HG03571 (cell line): ENCODE data around the gene EFNB1.

Experiments
- ATAC-seq: cut with Tn5 transposase; IDR thresholded peaks from one replicate; pipeline ENCODE4 v1.9.1; 2021; ENCODE audit not compliant: unreplicated experiment

EFNB1 gene

DNA sequence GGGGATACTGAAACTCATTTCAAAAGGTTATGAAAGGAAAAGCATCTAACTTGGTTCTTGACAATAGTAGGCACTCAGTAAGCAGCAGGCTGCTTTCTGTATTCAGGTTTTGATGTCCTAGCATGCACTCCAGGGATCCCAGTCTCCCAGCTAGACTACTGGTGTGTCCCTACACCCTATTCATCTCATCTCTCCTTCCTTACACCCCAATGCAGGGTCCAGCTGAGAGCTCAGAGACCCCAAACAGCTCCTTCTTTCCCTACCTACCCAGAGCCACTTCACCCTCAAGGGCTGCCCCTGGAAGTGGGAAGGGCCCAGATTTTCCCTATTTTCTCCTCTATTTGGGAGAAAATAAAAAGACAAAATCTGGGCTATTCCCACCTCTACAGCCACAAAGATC is 1.6 kb upstream of the EFNB1 start:
- no peak for ATAC-seq

DNA sequence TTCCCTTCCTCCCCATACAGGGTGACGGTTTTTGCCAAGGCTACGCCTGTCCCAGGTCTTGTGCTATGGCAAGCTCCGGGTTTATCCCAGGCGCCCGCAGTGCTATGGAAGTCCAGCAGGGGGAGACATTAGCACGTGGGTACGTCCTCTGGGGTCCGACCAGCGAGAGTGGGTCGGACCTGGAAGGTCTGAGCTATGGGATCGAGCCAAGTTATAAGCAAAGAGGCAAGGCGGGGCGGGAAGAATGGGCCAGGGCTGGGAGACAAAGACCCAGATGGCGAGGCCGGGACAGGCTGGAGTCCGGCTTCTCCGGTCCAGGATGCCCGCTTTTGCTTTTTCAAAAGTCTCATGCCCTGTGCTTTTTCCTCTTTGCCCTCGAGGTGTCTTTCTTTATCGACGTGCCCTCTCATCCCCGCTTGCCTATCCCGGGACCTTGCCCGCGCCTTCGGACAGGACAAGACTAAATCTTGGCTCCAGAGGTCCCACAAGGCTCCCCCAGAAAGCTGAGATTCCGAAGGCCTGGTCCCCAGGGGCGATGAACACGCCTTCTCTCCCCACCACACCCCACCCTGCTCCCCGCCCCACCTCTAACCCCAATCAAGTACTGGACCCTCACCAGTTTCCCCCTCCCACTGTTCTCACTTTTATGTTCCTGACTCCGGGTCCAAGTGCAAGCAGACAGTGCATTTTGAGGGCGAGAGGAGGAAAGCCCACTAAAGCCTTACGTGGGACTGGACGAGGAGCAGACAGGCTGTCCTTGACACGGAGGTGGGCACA is 785 bp upstream of the EFNB1 start:
- no peak for ATAC-seq

DNA sequence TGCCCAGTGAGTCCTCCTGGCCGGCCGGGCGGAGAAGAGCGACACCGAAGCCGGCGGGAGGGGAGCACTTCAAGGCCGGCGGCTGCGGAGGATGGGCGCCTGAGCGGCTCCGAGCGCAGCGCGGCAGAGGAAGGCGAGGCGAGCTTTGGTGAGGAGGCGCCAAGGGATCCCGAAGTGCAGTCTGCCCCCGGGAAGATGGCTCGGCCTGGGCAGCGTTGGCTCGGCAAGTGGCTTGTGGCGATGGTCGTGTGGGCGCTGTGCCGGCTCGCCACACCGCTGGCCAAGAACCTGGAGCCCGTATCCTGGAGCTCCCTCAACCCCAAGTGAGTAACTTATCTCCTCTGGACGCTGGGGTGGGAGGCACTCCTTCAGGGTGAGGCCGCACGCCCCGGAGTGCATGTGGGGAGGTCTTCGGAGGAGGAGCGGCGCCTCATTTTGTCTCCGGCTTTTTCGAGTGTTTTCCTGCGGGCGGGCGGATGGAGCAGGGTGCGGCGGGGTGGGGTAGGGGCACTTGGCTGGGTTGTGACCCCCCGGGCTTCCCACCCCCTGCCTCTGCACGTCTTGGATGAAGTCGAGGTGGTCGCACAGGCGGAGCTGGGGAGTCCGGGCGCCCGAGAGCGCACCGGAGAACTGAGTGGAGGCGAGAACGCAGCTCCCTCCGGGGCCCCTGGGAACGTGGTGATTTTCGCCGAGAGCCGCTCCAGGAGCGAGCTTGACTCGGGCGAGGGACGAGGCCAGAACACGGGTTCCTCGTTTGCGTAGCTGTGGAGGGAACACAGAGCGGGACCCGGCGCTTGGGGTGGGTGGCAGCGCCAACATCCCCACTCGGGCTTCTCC is 979 bp downstream of the EFNB1 start:
- ATAC-seq, result no peak

DNA sequence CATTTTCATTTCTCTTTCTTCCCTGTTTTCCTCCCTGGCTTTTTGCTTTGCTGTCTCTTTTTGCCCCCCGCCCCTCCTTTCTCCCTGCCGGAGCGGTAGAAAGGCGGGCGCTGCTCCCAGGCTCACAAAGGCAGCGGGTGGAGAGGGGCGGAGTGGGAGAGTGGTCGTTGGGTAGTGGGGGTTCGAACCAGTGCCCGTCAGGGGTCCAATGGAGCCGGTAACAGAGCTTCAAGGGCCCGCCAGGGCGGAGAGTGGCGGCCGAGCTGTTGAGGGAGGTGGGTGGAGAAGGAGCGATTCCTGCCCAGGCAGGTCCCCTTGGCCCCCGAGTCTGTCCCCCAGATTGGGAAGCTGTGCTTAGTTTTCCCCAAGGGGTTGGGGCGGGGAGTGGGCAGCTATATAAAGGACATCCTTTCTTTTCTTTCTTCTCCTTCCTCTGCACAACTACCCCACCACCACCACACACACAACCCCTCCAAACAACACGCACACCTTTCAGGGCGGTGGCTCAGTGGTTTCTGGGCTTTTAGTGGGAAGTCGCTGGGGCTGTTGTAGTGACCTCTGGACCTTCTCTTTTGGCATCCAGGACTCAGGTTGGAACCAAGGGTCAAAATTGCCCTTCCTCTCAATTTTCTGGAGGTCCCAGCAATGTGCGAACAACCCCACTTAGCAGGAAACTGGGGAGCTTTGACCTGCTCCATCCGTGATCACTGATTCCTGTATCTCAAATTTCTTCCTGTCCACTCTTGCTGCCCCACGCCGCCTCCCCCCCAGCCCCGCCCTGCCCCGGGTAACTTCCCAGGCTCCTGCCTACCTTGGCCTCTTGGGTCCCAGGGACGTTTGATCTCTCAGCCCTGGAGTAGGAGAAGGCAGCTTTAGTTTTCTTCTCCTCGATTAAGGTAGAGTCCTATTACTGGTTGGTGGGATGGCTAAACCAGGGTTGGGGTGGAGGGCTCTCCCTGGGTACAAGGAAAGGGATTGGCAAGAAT is 1.9 kb downstream of the EFNB1 start:
- no peak for ATAC-seq

DNA sequence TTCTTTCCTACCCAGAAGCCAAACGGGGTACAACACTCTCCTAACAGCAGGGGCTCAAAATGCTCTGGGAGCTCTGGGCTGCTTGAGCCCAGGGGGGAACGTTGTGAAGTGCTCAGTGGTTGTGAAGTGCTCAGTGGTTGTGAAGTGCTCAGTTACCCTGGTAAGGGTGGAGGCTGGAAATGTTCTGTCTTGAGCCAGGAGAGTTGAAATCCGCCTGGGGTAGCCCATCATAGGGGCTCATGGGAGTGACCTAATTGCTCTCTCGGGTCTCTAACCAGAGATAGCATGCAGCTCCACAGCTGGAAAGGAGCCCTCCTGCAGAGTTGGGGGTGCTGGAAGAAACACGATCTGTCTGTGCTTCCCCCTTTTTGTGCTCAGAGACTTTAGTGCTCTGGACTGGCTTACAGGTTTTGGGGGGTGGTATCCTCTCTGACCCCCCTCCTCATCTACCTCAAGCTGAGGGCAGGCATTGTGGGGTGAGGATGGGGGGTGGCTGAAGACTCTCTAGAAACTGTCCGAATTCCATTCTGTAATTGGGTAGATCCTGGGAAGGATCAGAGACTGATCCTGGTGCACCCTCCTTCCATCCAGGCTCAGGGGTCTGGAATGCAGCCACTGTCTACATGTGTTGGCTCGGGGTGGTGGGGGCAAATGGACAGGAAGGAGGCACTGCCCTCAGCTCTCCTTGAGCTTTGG is 2.7 kb downstream of the EFNB1 start:
- no peak for ATAC-seq

DNA sequence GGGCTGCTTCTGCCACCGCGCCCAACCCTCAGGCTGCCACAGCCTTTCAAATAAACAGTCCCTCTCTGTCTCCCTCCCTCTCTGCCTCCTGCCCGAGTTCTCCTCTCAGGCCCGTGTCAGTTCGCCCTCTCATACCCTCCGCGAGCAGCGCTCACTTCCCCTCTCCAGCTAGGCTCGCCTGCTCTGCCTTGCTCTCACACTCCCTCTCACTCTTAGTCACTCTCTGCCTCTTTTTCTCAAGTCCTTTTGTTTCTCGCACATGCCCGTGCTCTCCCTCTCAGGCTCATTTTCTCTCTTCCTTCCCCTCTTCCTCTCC is 3.2 kb downstream of the EFNB1 start:
- ATAC-seq, result peak; percentile 31

DNA sequence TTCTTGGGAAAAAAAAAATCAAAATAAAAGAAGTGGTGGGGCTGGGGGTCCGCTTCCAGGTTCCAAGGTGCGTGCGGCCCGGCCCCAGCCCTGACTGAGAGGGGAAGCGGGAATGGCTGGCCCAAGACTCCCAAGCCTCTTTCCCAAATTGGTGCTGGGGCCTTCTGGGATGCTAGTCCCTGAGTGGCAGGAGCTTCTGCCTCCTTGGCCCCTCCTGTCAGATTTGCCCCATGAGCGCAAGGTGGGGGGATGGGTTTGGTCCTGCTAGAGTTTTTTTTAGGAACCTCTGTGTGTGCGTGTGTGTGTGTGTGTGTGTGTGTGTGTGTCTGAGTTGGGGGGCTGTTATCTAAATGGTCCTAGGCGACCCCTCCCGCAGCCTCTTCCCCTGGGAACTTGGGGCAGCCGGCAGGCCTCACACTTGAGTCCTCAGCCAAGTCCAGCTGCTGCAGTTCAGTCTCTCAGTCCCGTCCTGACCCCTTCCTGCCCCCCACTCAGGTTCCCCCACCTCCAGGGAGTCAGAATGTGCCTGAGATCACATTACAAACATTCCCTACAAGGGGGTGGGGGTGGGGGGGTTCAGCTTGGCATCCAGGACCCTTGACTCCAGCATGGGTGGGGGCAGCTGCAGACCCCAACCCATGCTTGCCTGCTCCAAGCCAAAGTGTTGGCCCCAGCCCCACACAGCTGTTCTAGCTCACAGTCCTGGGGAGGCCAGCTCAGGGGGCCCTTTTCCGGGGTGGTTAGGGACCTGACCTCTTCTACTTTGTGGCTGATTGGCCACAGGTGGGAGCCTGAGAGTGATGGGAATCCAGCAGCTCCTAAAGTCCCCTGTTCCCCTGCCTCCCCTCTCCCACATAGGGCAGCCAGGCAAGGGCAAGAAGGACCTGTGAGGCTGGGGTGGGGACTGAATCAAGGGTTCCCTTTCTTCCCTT is 4.0 kb downstream of the EFNB1 start:
- ATAC-seq, result no peak

DNA sequence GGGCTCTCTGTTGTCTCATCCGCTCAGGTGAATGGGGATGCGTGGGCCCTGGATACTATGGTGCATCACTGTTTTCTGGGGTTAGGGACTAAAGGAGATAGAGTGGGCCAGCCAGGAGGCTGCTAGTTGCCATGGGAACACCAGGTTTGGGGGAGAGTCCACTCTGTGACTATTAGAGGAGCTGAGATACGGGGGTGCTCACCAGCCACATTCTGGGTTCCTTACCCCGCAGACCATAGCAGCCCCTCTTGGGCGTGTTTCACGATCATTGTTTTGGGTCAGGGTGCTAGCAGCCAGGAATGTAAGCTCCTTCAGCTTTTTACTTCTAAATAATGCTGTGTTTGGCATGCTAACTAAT is 4.6 kb downstream of the EFNB1 start:
- ATAC-seq, result no peak

DNA sequence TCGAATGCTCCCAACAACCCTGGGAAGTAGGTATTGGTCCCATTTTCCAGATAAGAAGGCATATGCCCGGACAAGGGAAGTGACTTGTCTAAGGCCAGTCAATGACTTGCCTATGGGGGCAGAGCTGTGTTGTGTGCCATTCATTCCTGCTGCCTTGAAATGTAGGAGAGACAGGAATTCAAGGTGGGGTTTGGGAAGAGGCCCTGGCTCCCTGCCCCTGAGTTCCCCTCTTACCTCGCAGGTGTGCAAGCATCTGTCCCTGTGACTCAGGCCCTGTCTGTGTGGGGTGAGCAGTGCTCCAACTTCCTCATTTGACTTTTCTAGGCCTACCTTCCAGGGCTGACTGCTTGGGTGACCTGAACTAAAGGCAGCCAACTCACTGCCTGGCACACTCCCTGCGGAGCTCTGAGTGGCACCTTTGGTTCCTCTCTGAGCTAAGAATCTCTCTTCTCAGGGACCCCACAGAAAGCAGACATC is 5.1 kb downstream of the EFNB1 start:
- no peak for ATAC-seq

DNA sequence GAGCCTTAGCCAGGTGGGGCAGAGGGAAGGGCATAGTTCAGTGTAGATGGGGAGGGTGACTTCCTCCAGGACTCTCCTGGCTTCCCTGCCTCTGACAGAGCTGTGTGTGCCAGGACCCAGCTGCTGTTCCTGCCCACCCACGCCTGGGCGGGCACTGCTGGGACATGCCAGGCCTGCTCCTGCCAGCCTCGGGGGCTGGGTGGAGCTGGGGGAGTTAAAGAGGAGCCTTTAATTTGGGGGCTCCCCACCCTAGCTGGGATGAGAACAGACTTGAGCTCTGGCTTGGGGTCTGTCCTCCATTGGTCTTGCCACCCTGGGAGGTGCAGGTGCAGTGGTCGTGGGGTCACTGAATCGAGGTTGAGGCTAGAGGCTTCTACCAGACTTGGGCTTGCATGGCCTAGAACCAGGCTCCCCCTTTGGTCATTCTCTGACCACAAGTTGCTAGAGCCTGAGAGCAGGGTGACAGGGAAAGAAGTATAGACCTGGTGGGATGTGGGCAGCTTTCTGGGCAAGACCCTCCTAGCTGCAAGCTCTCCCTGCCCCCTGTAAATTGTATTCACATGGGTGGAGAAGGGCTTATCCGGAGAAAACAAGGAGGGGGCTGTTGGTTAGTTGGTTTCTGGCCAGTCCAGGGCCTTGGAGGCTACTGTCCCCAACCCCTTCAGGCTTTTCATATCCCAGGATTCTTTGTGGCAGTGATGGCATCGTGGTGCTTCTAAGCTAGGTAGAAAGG is 5.7 kb downstream of the EFNB1 start:
- no peak for ATAC-seq

DNA sequence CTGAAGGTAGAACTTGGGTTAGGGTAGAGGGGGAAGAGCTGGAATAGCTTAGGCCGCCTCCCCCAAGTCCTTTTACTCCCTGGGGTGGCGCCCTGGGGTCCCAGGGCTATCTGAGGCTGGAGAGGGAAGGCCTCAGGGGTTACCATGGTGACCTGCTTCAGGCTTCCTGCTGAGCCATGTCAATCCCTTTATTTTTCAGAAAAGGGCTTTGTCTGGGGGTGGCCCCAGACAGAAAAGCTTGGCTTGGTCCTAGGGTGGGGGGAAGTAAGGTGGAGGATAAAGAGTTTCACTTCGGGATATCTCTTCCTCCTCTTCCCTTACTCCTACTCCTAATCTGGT is 6.3 kb downstream of the EFNB1 start:
- no peak for ATAC-seq

DNA sequence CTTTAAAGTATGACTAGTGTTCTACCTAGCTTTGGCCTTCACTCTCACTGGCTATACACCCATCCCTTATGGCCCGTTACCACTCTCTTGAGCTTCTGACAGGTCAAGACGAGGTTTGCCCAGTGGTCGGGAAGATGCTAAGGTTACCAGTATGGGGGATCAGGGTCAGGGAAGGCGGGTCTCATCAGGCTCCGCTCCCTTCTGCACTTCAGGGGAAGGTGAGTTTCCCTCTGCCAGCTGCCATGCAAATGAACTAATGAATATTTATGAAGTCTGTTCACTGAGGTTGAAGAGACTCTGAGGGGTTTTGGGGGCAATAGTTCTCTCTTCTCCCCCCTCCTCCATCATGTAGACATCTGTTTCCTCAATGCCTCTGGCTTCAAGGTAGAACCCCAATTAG is 6.6 kb downstream of the EFNB1 start:
- ATAC-seq, result no peak

DNA sequence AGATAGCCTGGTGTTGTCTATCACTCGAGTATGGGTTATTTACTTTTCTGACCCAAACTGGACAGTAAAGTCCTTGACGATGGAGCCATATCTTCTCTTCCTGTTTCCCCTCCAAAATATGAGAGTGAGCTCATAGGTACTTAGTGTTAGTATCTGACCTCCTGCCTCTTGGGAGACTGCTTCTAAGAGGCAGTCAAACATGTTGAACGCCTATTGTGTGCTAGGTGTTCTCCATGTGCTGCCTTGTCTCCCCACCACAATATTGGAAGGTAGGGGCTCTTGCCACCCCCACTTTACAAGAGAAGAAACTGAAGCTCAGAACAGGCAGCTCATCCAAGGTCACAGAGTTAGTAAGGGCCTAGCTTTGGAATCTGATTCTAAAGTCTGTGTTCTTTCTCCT is 8.3 kb downstream of the EFNB1 start:
- ATAC-seq, result no peak

DNA sequence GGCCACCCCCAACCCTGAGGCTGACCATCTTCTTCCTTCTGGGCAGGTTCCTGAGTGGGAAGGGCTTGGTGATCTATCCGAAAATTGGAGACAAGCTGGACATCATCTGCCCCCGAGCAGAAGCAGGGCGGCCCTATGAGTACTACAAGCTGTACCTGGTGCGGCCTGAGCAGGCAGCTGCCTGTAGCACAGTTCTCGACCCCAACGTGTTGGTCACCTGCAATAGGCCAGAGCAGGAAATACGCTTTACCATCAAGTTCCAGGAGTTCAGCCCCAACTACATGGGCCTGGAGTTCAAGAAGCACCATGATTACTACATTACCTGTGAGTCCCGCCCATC is 9.7 kb downstream of the EFNB1 start:
- no peak for ATAC-seq

DNA sequence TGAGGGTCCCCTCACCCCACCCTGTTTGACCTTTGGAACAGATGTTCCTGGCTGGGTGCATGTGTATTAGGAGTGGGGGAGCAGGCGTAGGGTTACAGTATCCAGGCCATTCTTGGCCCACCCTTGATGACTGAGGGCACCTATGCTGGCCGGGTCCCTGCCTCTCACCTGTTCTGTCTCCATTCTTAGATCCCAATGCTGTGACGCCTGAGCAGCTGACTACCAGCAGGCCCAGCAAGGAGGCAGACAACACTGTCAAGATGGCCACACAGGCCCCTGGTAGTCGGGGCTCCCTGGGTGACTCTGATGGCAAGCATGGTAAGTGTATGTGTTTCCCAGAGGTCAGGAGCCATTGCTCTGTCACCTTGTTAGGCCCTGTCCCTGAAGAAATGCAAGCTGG is 10.9 kb downstream of the EFNB1 start:
- no peak for ATAC-seq

DNA sequence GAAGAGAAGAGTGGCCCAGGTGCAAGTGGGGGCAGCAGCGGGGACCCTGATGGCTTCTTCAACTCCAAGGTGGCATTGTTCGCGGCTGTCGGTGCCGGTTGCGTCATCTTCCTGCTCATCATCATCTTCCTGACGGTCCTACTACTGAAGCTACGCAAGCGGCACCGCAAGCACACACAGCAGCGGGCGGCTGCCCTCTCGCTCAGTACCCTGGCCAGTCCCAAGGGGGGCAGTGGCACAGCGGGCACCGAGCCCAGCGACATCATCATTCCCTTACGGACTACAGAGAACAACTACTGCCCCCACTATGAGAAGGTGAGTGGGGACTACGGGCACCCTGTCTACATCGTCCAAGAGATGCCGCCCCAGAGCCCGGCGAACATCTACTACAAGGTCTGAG is 11.4 kb downstream of the EFNB1 start:
- ATAC-seq, result no peak

DNA sequence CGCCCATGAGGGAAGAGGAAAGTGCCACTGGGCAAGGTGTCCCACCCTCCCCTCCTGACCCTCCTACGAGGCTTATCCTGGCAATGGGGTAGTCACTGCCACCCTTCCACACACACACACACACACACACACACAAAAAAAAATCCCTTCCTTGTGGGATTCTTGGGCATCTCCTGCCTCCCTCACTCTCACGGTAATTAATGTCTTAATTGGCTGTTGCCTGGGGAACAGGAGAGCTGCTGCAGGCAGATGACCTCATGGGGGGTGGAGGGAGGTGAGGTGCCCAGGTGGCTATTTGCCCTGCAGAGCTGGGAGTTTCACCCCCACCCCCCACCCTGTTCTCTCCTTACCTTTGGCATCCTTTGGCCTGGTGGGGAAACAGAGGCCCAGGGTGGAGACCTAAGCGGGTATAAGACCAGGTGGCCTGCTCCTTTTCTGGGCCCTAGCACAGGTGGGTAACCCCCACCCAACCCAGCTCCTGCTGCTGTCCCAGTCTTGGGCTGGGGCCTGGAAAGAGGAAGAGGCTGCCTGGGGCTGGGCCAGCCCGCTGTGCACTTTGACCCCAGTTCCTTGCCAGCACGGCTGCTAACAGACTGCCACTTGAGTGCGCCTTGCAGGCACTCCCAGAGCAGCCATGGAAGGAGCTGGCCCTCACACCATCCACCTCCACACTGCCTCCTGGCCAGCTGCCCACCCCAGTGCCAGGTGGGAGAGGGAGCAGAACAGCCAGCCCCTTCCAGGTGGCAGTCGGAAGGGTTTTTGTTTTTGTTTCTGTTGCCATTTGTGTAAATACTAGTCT is 12.6 kb downstream of the EFNB1 start:
- ATAC-seq, result no peak

DNA sequence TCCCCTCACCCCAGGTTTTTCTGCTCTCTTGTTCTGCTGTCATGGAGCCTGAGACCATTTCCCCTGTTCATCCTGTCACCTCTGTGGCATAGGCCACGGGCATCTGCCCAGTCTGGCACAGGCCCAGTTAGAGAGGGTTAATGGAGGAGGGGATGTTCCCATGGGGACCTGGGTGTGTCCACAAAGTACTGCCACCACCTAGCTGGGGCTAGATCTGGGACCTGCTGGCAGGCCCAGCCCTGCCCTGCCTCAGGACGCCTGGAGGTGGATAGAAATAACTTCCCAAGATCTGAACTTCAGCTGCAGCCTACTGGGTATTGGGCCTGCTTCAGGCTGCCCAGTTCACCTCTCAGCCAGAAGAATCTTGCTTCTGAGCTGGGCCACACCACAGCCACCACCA is 13.5 kb downstream of the EFNB1 start:
- ATAC-seq, result no peak
